Pancreas (tissue), 10 donors: ENCODE data around the gene WIZ. TPM values are rescaled to one million over a fixed set of nuclear protein-coding genes. Genes with fewer than 3 reads are reported as not detected.
A peak's percentile ranks its signal among the peaks of the same experiment; 100 is the strongest.

ENCODE experiments used
- ATAC-seq, 4 donors: fragments of 200-7000 bp; cut with Tn5 transposase; one replicate each; pipeline versions ENCODE4 v1.8.0 to v1.9.1; 2020; ENCODE audit warnings: mild to moderate bottlenecking in 4 of 4, moderate library complexity in 4 of 4
- DNase-seq, 6 donors: peaks; one replicate each; pipeline ENCODE4 v3.0.0-alpha.2; 2020
- FAIRE-seq: peaks from 2 replicates; lab custom pipeline; 2012; peaks lifted over from hg19 to GRCh38; lab: Jason Lieb, UNC
- H3K27ac ChIP-seq, 4 donors: fragments of 200-600 bp; sonication (generic); 1 replicate in 3 of 4; 2 replicates in 1 of 4; pipeline versions ENCODE4 v1.5.0 to v1.8.0; 2020
- H3K27me3 ChIP-seq, 4 donors: fragments of 200-600 bp; one replicate each; pipeline ENCODE4 v1.8.0; 2021
- H3K36me3 ChIP-seq, 3 donors: fragments of 200-600 bp; sonication (generic) in 1 of 3; one replicate each; pipeline versions ENCODE4 v1.5.0 to v1.8.0; 2020 to 2021
- H3K4me1 ChIP-seq, 3 donors: fragments of 200-600 bp; one replicate each; pipeline ENCODE4 v1.8.0; 2021
- H3K4me3 ChIP-seq, 4 donors: fragments of 200-600 bp; sonication (generic) in 2 of 4; one replicate each; pipeline versions ENCODE4 v1.5.0 to v1.8.0; 2020 to 2021
- H3K9me3 ChIP-seq, 4 donors: fragments of 200-600 bp; one replicate each; pipeline ENCODE4 v1.8.0; 2021
- CTCF ChIP-seq, 4 donors: fragments of 200-600 bp; sonication (generic) in 3 of 4; IDR thresholded peaks; one replicate each; pipeline versions ENCODE4 v1.5.0 to v1.8.0; 2021; ENCODE audit warnings: antibody characterized with exemption in 4 of 4
- WGBS, 2 donors: extraction: QIAGEN DNeasy Blood & Tissue Kit; methylation state at CpG; one replicate each; pipeline ENCODE4 v1.1.7; 2013; 5-methylcytosine and 5-hydroxymethylcytosine counted together
- intact Hi-C, 3 donors: fragments of 100-400 bp; cut with DNase I; formaldehyde crosslinking; loops; one replicate each; pipeline versions ENCODE4 v1.11.1 to v1.14.2; 2022
- polyA plus RNA-seq, 2 donors: library from polyadenylated mRNA; stranded (reverse); fragments of 200-250 nt; gene quantifications; one replicate each; pipeline ENCODE4 v1.2.3, GENCODE V29; 2013
- total RNA-seq, 6 donors: library from RNA; stranded (reverse); fragmentation: NEBNext Ultra II Directional in 4 of 6; extraction: Animal tissue kit (Norgen Biotek cat#: 25700) in 4 of 6; gene quantifications; one replicate each; pipeline versions ENCODE4 v1.2.1 to v1.2.4, GENCODE V29; 2021 to 2023
- donor health status: healthy with polysubstance abuse.
- donor health status: DM: no; HTN: no; CAD: no; lungs with moderate emphysema.
- donor health status: DM: no; HTN: no; CAD: no.
- donor health status: control.
- donor health status: control.
- donor health status: Bipolar disorder and iron deficiency.
- donor health status: DM: yes; HTN: yes; CAD: no.
- donor health status: DM: no; HTN: no; CAD: no.
- donor health status: DM: no; HTN: no; CAD: no.
- donor health status: DM: yes; HTN: yes; CAD: no.

WIZ gene
- total and polyA plus RNA-seq, 8 donors, result 11.0 to 23.2 (median 16.0) TPM

GRCh38 chr19:15374105-15374651, 75.6 kb downstream of the WIZ start:
- H3K27me3 ChIP-seq, result no peaks in the 10 kb centered on the region
- no peak for TF ChIP-seq CTCF (IDR thresholded peaks at IDR 0.05)
- H3K4me1 ChIP-seq, result peaks cover 0 to 15% (median 0%) of the 10 kb centered on the region in 3 donors
- WGBS, 2 donors, result 80% methylated on average over 20 to 21 of the region's 21 CpGs
- ATAC-seq (no peak), DNase-seq (peak in 2 of 6 donors; percentile 39 to 72), FAIRE-seq (no peak)
- H3K36me3 ChIP-seq, result peaks cover 0 to 42% (median 23%) of the 10 kb centered on the region in 3 donors
- intact Hi-C loops, result no loop called here
- H3K4me3 ChIP-seq, result no peak overlapping the region
- no peak overlapping the region for H3K27ac ChIP-seq
- no peaks in the 10 kb centered on the region for H3K9me3 ChIP-seq

DNA sequence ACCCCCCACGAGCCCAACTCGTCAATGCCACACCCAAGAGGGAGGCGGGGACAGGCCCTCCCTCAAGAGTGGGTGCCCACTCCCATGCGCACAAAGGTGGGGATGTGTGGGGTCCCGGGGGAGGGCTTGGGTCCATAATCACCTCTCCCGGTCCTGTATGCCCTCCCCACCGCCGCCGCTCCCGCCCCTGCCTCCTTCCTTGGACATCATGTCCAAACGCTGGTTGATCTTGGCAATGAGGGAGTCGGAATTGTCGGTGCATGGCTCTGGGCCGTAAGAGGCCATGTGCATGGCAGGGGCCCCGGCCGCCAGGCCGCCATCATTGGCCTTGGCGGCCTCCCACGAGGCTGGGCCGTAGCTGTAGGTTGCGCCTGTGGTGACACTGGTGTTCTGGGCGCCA, 76.1 kb downstream of the WIZ start:
- H3K27me3 ChIP-seq, result no peaks in the 10 kb centered on the region
- 89 to 91% methylated on average over 22 of the region's 22 CpGs for WGBS, 2 donors
- intact Hi-C loops, result no loop called here
- no peaks in the 10 kb centered on the region for H3K9me3 ChIP-seq
- no peak for DNase-seq
- FAIRE-seq, result no peak
- no peak for ATAC-seq
- peaks cover 0 to 47% (median 29%) of the 10 kb centered on the region in 3 donors for H3K36me3 ChIP-seq
- H3K4me1 ChIP-seq, result peaks cover 0 to 15% (median 0%) of the 10 kb centered on the region in 3 donors
- no peak for TF ChIP-seq CTCF (IDR thresholded peaks at IDR 0.05)
- no peak overlapping the region for H3K27ac ChIP-seq
- H3K4me3 ChIP-seq, result no peak overlapping the region

DNA sequence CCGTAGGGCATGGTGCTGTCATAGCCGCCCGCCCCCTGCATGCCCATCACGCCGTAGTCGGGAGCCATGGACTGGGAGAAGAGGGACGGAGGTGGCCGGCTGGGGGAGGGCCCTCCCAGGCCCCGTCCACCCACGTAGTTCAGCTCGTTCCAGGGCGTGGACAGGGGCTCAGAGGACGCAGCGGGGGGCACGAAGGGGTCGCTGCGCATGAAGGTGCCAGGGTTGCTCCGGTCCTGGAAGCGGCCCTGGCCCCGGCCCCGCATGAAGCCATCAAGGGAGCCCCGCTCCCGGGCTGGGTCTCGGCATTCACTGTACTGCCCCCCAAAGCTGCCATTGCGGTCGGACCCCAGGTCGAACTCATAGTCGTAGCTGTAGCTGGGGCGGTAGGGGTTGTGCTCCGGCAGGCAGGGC, 76.9 kb downstream of the WIZ start:
- Histone ChIP-seq H3K9me3 (no peaks in the 10 kb centered on the region), H3K4me3 (no peak overlapping the region), H3K27ac (no peak overlapping the region), H3K4me1 (peaks cover 0 to 14% (median 0%) of the 10 kb centered on the region in 3 donors), H3K36me3 (peaks cover 0 to 55% (median 36%) of the 10 kb centered on the region in 3 donors), H3K27me3 (no peaks in the 10 kb centered on the region)
- DNase-seq, result peak in 2 of 6 donors; percentile 30 to 72
- TF ChIP-seq CTCF (IDR thresholded peaks at IDR 0.05), result no peak
- 93 to 94% methylated on average over 30 of the region's 30 CpGs for WGBS, 2 donors
- no peak for FAIRE-seq
- intact Hi-C loops, result no loop called here
- no peak for ATAC-seq

- ATAC-seq, result no peak
- Histone ChIP-seq H3K9me3 (no peaks in the 10 kb centered on the region), H3K4me3 (no peak overlapping the region), H3K4me1 (peaks cover 0 to 9% (median 0%) of the 10 kb centered on the region in 3 donors), H3K36me3 (peaks cover 0 to 59% (median 38%) of the 10 kb centered on the region in 3 donors), H3K27ac (no peak overlapping the region), H3K27me3 (no peaks in the 10 kb centered on the region)
- no peak for DNase-seq
- TF ChIP-seq CTCF (IDR thresholded peaks at IDR 0.05), result no peak
- intact Hi-C loops, result no loop called here
- 92 to 95% methylated on average over 14 of the region's 14 CpGs for WGBS, 2 donors
- FAIRE-seq, result no peak
Measured at GRCh38 chr19:15372470-15372869, 77.3 kb downstream of the WIZ start.

GRCh38 chr19:15371786-15372380, 77.9 kb downstream of the WIZ start:
- DNase-seq (no peak), ATAC-seq (no peak), FAIRE-seq (no peak)
- Histone ChIP-seq H3K36me3 (peaks cover 0 to 61% (median 38%) of the 10 kb centered on the region in 3 donors), H3K4me1 (peaks cover 0 to 3% (median 0%) of the 10 kb centered on the region in 3 donors), H3K27me3 (no peaks in the 10 kb centered on the region), H3K4me3 (no peak overlapping the region), H3K9me3 (no peaks in the 10 kb centered on the region), H3K27ac (no peak overlapping the region)
- intact Hi-C loops, result no loop called here
- 90 to 94% methylated on average over 17 of the region's 17 CpGs for WGBS, 2 donors
- no peak for TF ChIP-seq CTCF (IDR thresholded peaks at IDR 0.05)
